WTC11 (cell line): ENCODE measurements around the gene PKP3. TPM values are rescaled to one million over a fixed set of nuclear protein-coding genes. Genes with fewer than 3 reads are reported as not detected.

Experiments used
- ATAC-seq: fragments of 200-7000 bp; cut with Tn5 transposase; 2 replicates; pipeline ENCODE4 v1.10.0; 2021; ENCODE audit warnings: mild to moderate bottlenecking, moderate library complexity
- CTCF ChIA-PET: fragments of 300-600 bp; sonication (Branson Sonifier 250); formaldehyde crosslinking; loops from one replicate; lab custom pipeline; 2021; ENCODE audit warnings: antibody characterized with exemption; lab: Charles Lee
- POLR2A ChIA-PET: fragments of 350-600 bp; sonication (Branson Sonifier 250); formaldehyde crosslinking; loops from one replicate; lab custom pipeline; 2021; ENCODE audit warnings: antibody characterized with exemption; lab: Charles Lee
- DNase-seq: peaks from one replicate; pipeline ENCODE4 v3.0.0; 2021; ENCODE audit warnings: low spot score
- H3K27ac Mint-ChIP-seq: 2 replicates; pipeline ENCODE4 v1.8.0; 2021; ENCODE audit warnings: mixed read lengths
- H3K27me3 Mint-ChIP-seq: 2 replicates; pipeline ENCODE4 v1.8.0; 2021; ENCODE audit warnings: low read depth, mild to moderate bottlenecking, moderate library complexity, mixed read lengths
- H3K36me3 Mint-ChIP-seq: 2 replicates; pipeline ENCODE4 v1.8.0; 2021; ENCODE audit warnings: mixed read lengths
- H3K4me1 Mint-ChIP-seq: 2 replicates; pipeline ENCODE4 v1.8.0; 2022; ENCODE audit warnings: mixed read lengths
- H3K4me3 Mint-ChIP-seq: 2 replicates; pipeline ENCODE4 v1.8.0; 2021; ENCODE audit warnings: mild to moderate bottlenecking, moderate library complexity, mixed read lengths
- H3K9me3 Mint-ChIP-seq: 2 replicates; pipeline ENCODE4 v1.8.0; 2021; ENCODE audit warnings: mixed read lengths
- AR ChIP-seq: fragments of 250-450 bp; sonication (Bioruptor Pico); IDR thresholded peaks from 2 replicates; pipeline ENCODE4 v1.9.0; 2021; ENCODE audit warnings: mild to moderate bottlenecking
- ATF2 ChIP-seq: sonication (generic); formaldehyde crosslinking; IDR thresholded peaks from 2 replicates; pipeline ENCODE4 v1.8.1; 2022; ENCODE audit warnings: low read depth, missing genetic modification reagents, borderline replicate concordance
- CBFB ChIP-seq: sonication (generic); formaldehyde crosslinking; IDR thresholded peaks from 2 replicates; pipeline ENCODE4 v1.8.1; 2022; ENCODE audit warnings: mild to moderate bottlenecking, low read depth, missing genetic modification reagents
- E2F4 ChIP-seq: sonication (generic); formaldehyde crosslinking; IDR thresholded peaks from 2 replicates; pipeline ENCODE4 v1.8.1; 2022; ENCODE audit warnings: low read depth, mild to moderate bottlenecking, moderate library complexity, missing genetic modification reagents, borderline replicate concordance
- E2F5 ChIP-seq: sonication (generic); formaldehyde crosslinking; IDR thresholded peaks from 2 replicates; pipeline ENCODE4 v1.8.1; 2022; ENCODE audit warnings: mild to moderate bottlenecking, moderate library complexity, missing genetic modification reagents
- EMX1 ChIP-seq: fragments of 250-450 bp; sonication (Bioruptor Pico); IDR thresholded peaks from 2 replicates; pipeline ENCODE4 v1.8.0; 2021; ENCODE audit warnings: mild to moderate bottlenecking
- FOXP4 ChIP-seq: sonication (generic); formaldehyde crosslinking; IDR thresholded peaks from 2 replicates; pipeline ENCODE4 v1.8.0; 2022; ENCODE audit warnings: mild to moderate bottlenecking, missing genetic modification reagents
- PRDM15 ChIP-seq: sonication (generic); formaldehyde crosslinking; IDR thresholded peaks from 2 replicates; pipeline ENCODE4 v1.8.0; 2022; ENCODE audit warnings: missing genetic modification reagents
- PREB ChIP-seq: sonication (generic); formaldehyde crosslinking; IDR thresholded peaks from 2 replicates; pipeline ENCODE4 v1.8.1; 2022; ENCODE audit warnings: mild to moderate bottlenecking, missing genetic modification reagents, moderate library complexity, borderline replicate concordance
- PRRX2 ChIP-seq: fragments of 250-450 bp; sonication (Bioruptor Pico); IDR thresholded peaks from 2 replicates; pipeline ENCODE4 v1.8.0; 2021; ENCODE audit warnings: mild to moderate bottlenecking
- STAT6 ChIP-seq: sonication (generic); formaldehyde crosslinking; conservative IDR thresholded peaks from 2 replicates; pipeline ENCODE4 v1.8.1; 2023; ENCODE audit warnings: mild to moderate bottlenecking, low read depth, missing genetic modification reagents, moderate library complexity
- ZBTB21 ChIP-seq: sonication (generic); formaldehyde crosslinking; IDR thresholded peaks from 2 replicates; pipeline ENCODE4 v1.8.1; 2023; ENCODE audit warnings: mild to moderate bottlenecking, missing genetic modification reagents, borderline replicate concordance
- ZNF121 ChIP-seq: sonication (generic); formaldehyde crosslinking; IDR thresholded peaks from 2 replicates; pipeline ENCODE4 v1.8.0; 2023; ENCODE audit warnings: missing genetic modification reagents
- ZNF532 ChIP-seq: fragments of 250-450 bp; sonication (Bioruptor Pico); IDR thresholded peaks from 2 replicates; pipeline ENCODE4 v1.9.0; 2021; ENCODE audit warnings: mild to moderate bottlenecking, borderline replicate concordance
- total RNA-seq: library from RNA; stranded (reverse); gene quantifications from 3 replicates; pipeline ENCODE4 v1.2.3, GENCODE V29; 2021

PKP3 gene
- total RNA-seq, 1 experiment from 2014 or later = 17.3 TPM

GRCh38 chr11:387193-387793, 6.7 kb upstream of the PKP3 start:
- Mint-ChIP-seq H3K27me3 (peaks cover 17% of the 10 kb centered on the region), H3K36me3 (peaks cover 9% of the 10 kb centered on the region), H3K27ac (no peak overlapping the region), H3K9me3 (peaks cover 12% of the 10 kb centered on the region), H3K4me1 (no peaks in the 10 kb centered on the region; the same call in 1 of the 2 replicates), H3K4me3 (no peak overlapping the region)
- POLR2A ChIA-PET = no interaction called here
- DNase-seq (no peak), ATAC-seq (no peak)
- CTCF ChIA-PET = interaction anchor here (1.0 kb wide), 1 partner anchor 20 kb away, joined by 3 read pairs; no protein-coding TSS in a partner anchor
- no peak for TF ChIP-seq ATF2
- no peak for TF ChIP-seq EMX1 (CRISPR knock-in tag)
- no peak for TF ChIP-seq E2F4 (CRISPR knock-in tag)
- TF ChIP-seq STAT6 (CRISPR knock-in tag) = no peak
- no peak for TF ChIP-seq ZNF532 (CRISPR knock-in tag)
- TF ChIP-seq PRRX2 (CRISPR knock-in tag) = no peak
- no peak for TF ChIP-seq PREB (CRISPR knock-in tag)
- TF ChIP-seq ZNF121 (CRISPR knock-in tag) = no peak
- no peak for TF ChIP-seq E2F5
- no peak for TF ChIP-seq ZBTB21 (CRISPR knock-in tag)
- TF ChIP-seq PRDM15 (CRISPR knock-in tag) = no peak
- TF ChIP-seq CBFB (CRISPR knock-in tag) = no peak
- no peak for TF ChIP-seq AR (CRISPR knock-in tag)
- TF ChIP-seq FOXP4 (CRISPR knock-in tag) = no peak
